Esophagus muscularis mucosa (tissue), 3 donors: ENCODE data around the gene ARHGEF7.

Source experiments
- EP300 ChIP-seq: sonication (generic); formaldehyde crosslinking; IDR thresholded peaks from one replicate; pipeline ENCODE4 v1.6.1; 2017; ENCODE audit warnings: antibody characterized with exemption
- POLR2A ChIP-seq: fragments of 450-650 bp; IDR thresholded peaks from one replicate; pipeline ENCODE4 v1.6.1; 2017; ENCODE audit warnings: antibody characterized with exemption, moderate library complexity, mild to moderate bottlenecking, low read depth
- POLR2AphosphoS5 ChIP-seq, 2 donors: sonication (generic); formaldehyde crosslinking; IDR thresholded peaks; one replicate each; pipeline ENCODE4 v1.6.1; 2017; ENCODE audit warnings: antibody characterized with exemption in 2 of 2

- no peak for TF ChIP-seq POLR2AphosphoS5 (IDR thresholded peaks at IDR 0.05)
- TF ChIP-seq POLR2A = no peak
- TF ChIP-seq EP300 = no peak
These were observed 37.7 kb downstream of the ARHGEF7 start for GRCh38 chr13:111152844-111153243.
